ENCODE results near the gene OCEL1.

GRCh38 chr19:17259118-17259780 is 33.2 kb downstream of the OCEL1 start:
- no peak for TF ChIP-seq CTCF (conservative IDR thresholded peaks at IDR 0.05 in 1 of 2, IDR thresholded peaks at IDR 0.05 in 1 of 2; ENCODE audit: extremely low read depth in 1 of 2, insufficient read depth in 1 of 2, low read depth in 1 of 2, low read length in 2 of 2)
- no peak for TF ChIP-seq EZH2 (IDR thresholded peaks at IDR 0.05; ENCODE audit: borderline replicate concordance, low read length)

All from mammary epithelial cell (primary cell).